ENCODE data around the gene FGF12.

DNA sequence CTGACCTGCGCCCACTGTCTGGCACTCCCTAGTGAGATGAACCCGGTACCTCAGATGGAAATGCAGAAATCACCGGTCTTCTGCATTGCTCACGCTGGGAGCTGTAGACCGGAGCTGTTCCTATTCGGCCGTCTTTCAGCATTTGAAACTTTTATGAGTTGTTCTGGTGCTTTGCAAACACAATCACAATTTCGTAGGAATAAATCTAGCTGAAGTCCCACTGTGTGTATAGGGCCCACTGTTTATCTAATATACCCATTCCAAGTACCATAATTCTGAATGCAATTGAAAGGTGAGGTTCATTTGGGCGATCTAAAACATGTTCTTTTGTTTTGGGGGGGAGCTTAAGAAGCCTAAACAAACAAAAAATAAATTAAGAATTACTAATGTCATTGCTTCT lies 572.1 kb downstream of the FGF12 start:
- TF ChIP-seq SUZ12 (IDR thresholded peaks at IDR 0.05; ENCODE audit: extremely low read depth, insufficient read depth, insufficient read length) (no peak), YY1 (IDR thresholded peaks at IDR 0.05; ENCODE audit: insufficient read depth, insufficient read length) (no peak), ZNF274 (IDR thresholded peaks at IDR 0.05; ENCODE audit: low read depth, low read length) (no peak)
